Mesenchymal stem cell (in vitro differentiated cells and primary cell): ENCODE data around the gene TSPAN9.
A peak's percentile ranks its signal among the peaks of the same experiment; 100 is the strongest.

Experiments used
- DNase-seq: peaks from one replicate; pipeline ENCODE4 v3.0.0-alpha.2; 2013
- H2AFZ ChIP-seq: one replicate; pipeline ENCODE4 v1.6.1; 2013; ENCODE audit warnings: low read depth, mild to moderate bottlenecking, control low read depth, inconsistent platforms, low read length, moderate library complexity
- H2AK5ac ChIP-seq: 2 replicates; pipeline ENCODE4 v1.6.1; 2013; ENCODE audit warnings: low read length, moderate library complexity, mild to moderate bottlenecking, inconsistent platforms; ENCODE audit not compliant: severe bottlenecking
- H2BK120ac ChIP-seq: one replicate; pipeline ENCODE4 v1.6.1; 2013; ENCODE audit warnings: low read depth, mild to moderate bottlenecking, inconsistent platforms, low read length, moderate library complexity
- H2BK12ac ChIP-seq, 2 experiments: one replicate each; pipeline ENCODE4 v1.6.1; 2013; ENCODE audit warnings: inconsistent platforms in 2 of 2, low read length in 2 of 2, mild to moderate bottlenecking in 2 of 2, moderate library complexity in 2 of 2, control low read depth in 1 of 2
- H2BK15ac ChIP-seq: one replicate; pipeline ENCODE4 v1.6.1; 2013; ENCODE audit warnings: mild to moderate bottlenecking, low read depth, inconsistent platforms; ENCODE audit not compliant: poor library complexity, severe bottlenecking
- H2BK5ac ChIP-seq: 2 replicates; pipeline ENCODE4 v1.6.1; 2013; ENCODE audit warnings: low read depth, mild to moderate bottlenecking, low read length, control low read depth, inconsistent platforms; ENCODE audit not compliant: poor library complexity, severe bottlenecking
- H3K14ac ChIP-seq, 2 experiments: one replicate each; pipeline ENCODE4 v1.6.1; 2013; ENCODE audit warnings: inconsistent platforms in 2 of 2, low read length in 2 of 2, control low read depth in 1 of 2, mild to moderate bottlenecking in 1 of 2, moderate library complexity in 1 of 2
- H3K18ac ChIP-seq, 2 experiments: one replicate each; pipeline ENCODE4 v1.6.1; 2013; ENCODE audit warnings: inconsistent platforms in 2 of 2, low read length in 2 of 2, control low read depth in 1 of 2, low read depth in 1 of 2, mild to moderate bottlenecking in 1 of 2
- H3K23ac ChIP-seq, 2 experiments: one replicate each; pipeline ENCODE4 v1.6.1; 2013; ENCODE audit warnings: inconsistent platforms in 2 of 2, low read length in 2 of 2, mild to moderate bottlenecking in 2 of 2, moderate library complexity in 2 of 2, control low read depth in 1 of 2
- H3K27ac ChIP-seq: 2 replicates; pipeline ENCODE4 v1.5.1; 2013; ENCODE audit warnings: mild to moderate bottlenecking, moderate library complexity, low read length, control low read depth, inconsistent platforms; ENCODE audit not compliant: poor library complexity, severe bottlenecking
- H3K27me3 ChIP-seq, 2 experiments: 2 replicates each; pipeline versions ENCODE4 v1.6.1 to v1.7.0; 2013; ENCODE audit warnings: low read length in 2 of 2, mild to moderate bottlenecking in 2 of 2, moderate library complexity in 2 of 2, control low read depth in 1 of 2, inconsistent platforms in 1 of 2; ENCODE audit not compliant: control insufficient read depth in 1 of 2, insufficient read depth in 1 of 2
- H3K36me3 ChIP-seq, 2 experiments: 2 replicates each; pipeline versions ENCODE4 v1.6.1 to v1.7.0; 2013; ENCODE audit warnings: low read length in 2 of 2, control low read depth in 1 of 2, inconsistent platforms in 1 of 2, low read depth in 1 of 2, mild to moderate bottlenecking in 1 of 2; ENCODE audit not compliant: insufficient read depth in 2 of 2, control insufficient read depth in 1 of 2
- H3K4ac ChIP-seq, 2 experiments: one replicate each; pipeline ENCODE4 v1.6.1; 2013; ENCODE audit warnings: inconsistent platforms in 2 of 2, low read length in 2 of 2, mild to moderate bottlenecking in 2 of 2, moderate library complexity in 2 of 2, control low read depth in 1 of 2, low read depth in 1 of 2
- H3K4me1 ChIP-seq: 2 replicates; pipeline ENCODE4 v1.6.1; 2013; ENCODE audit warnings: low read depth, low read length, control low read depth; ENCODE audit not compliant: control insufficient read depth, insufficient read depth
- H3K4me2 ChIP-seq: 2 replicates; pipeline ENCODE4 v1.6.1; 2013; ENCODE audit warnings: low read length, mild to moderate bottlenecking, inconsistent platforms; ENCODE audit not compliant: poor library complexity, severe bottlenecking
- H3K4me3 ChIP-seq, 2 experiments: 2 replicates each; pipeline versions ENCODE4 v1.5.1 to v1.7.0; 2013; ENCODE audit warnings: low read length in 2 of 2, mild to moderate bottlenecking in 2 of 2, control low read depth in 1 of 2, low read depth in 1 of 2; ENCODE audit not compliant: insufficient read depth in 1 of 2
- H3K79me1 ChIP-seq: replicated peaks from 2 replicates; pipeline ENCODE4 v1.6.1; 2013; ENCODE audit warnings: mild to moderate bottlenecking, control low read depth, low read length, inconsistent platforms; ENCODE audit not compliant: poor library complexity, severe bottlenecking
- H3K9ac ChIP-seq: 2 replicates; pipeline ENCODE4 v1.7.0; 2013; ENCODE audit warnings: mild to moderate bottlenecking, low read length, moderate library complexity
- H3K9me3 ChIP-seq: 2 replicates; pipeline ENCODE4 v1.7.0; 2013; ENCODE audit warnings: mild to moderate bottlenecking, low read length; ENCODE audit not compliant: control insufficient read depth
- H4K8ac ChIP-seq: one replicate; pipeline ENCODE4 v1.6.1; 2013; ENCODE audit warnings: inconsistent platforms, mild to moderate bottlenecking, low read length, moderate library complexity
- H4K91ac ChIP-seq: one replicate; pipeline ENCODE4 v1.6.1; 2013; ENCODE audit warnings: mild to moderate bottlenecking, low read length, inconsistent platforms
- WGBS: methylation state at CpG from one replicate; pipeline ENCODE4 v1.1.7; 2013; ENCODE audit warnings: mixed read lengths; 5-methylcytosine and 5-hydroxymethylcytosine counted together

Gene TSPAN9

DNA sequence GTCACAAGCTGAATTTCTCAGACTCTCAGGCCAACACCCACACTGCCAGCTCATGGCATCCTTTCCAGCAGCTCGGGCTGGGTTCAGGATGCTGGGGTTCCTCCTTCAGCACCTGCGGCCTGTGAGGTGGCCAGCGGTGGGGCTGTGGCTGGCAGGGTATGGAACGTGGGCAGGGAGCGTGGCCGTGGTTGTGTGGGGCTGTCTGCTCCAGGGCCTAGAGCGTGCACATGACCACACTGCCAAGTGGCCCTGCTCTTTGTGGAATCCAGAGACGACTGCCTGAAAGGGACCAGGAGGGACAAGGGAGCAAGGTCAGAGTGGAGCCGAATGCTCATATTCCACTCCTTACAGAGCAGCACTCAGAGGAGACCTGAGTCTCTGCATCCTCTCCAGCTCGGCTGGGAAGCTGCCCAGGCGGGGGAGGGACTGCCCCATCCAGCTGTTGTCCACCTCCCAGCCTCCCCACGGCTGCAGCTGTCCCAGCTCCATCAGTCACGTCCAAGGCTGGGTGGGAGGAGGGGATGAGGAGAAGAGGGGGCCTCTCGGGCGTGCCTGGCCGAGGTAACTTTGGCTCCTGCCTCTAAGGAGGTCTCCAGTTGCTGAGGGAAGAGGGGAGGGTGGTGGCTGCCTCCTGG, 71.3 kb downstream of the TSPAN9 start:
- no peak overlapping the region for H4K8ac ChIP-seq
- 83% methylated on average over 14 of the region's 16 CpGs for WGBS

DNA sequence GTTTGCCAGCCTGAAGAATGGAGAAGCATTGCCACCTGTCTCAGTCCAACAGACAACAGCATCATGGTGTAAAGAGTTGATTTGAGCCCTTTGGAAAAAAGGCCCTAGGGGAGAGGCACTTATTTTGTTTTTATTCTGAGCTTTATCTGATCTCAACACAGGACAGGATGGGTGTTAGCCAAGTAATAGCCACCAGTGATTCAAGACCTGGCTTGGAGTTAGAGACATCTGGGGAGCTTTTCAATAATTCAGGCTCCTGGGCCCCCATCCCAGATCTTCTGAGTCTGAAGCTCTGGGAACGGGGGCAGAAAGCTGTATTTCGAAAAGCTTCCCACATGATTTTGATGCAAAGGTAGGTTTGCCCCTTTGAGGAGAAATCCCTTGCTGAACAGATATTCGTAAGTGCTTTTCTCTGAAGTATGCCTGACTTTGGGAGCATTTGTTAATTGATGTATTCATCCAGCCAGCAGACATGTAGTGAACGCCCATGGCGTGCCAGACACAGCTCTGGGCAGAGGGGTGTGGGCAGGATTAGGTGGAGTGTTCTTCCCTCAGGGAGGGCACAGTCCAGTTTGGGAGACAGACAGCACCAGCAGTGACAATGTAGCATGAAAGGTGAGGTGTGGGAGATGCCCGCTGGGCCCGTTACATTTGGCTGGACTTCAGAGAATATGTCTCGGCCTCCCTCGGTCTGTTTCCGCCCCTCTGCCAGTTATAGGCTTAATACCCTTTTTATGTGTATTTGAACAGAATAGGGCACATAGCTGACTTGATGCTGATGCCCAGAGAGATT, 72.5 kb downstream of the TSPAN9 start:
- Histone ChIP-seq H2AFZ (no peak overlapping the region), H3K4ac (no peak overlapping the region), H2AK5ac (peak overlapping the region; percentile 46), H2BK12ac (peak overlapping the region in 1 of 2 experiments; percentile 38), H3K9ac (no peak overlapping the region), H3K23ac (no peak overlapping the region), H2BK120ac (no peak overlapping the region), H3K4me3 (no peak overlapping the region), H4K91ac (no peak overlapping the region), H3K9me3 (no peaks in the 10 kb centered on the region), H3K27ac (no peak overlapping the region), H2BK5ac (no peak overlapping the region), H3K27me3 (peaks cover 0 to 29% of the 10 kb centered on the region in 2 experiments), H2BK15ac (no peak overlapping the region), H3K79me1 (peaks cover 41% of the 10 kb centered on the region), H4K8ac (peak overlapping the region; percentile 58), H3K36me3 (peaks cover 0 to 14% of the 10 kb centered on the region in 2 experiments), H3K4me1 (peaks cover 38% of the 10 kb centered on the region), H3K4me2 (no peak overlapping the region), H3K18ac (no peak overlapping the region), H3K14ac (no peak overlapping the region)
- 98% methylated on average over 10 of the region's 10 CpGs for WGBS
- no peak for DNase-seq

More for the DNA sequence above, 71.3 kb downstream of the TSPAN9 start:
- Histone ChIP-seq H3K36me3 (peaks cover 0 to 17% of the 10 kb centered on the region in 2 experiments), H3K27me3 (peaks cover 0 to 32% of the 10 kb centered on the region in 2 experiments), H3K9me3 (no peaks in the 10 kb centered on the region), H3K9ac (no peak overlapping the region), H3K4me2 (no peak overlapping the region), H3K4me3 (no peak overlapping the region), H3K4me1 (peaks cover 38% of the 10 kb centered on the region), H3K4ac (no peak overlapping the region), H3K79me1 (peaks cover 49% of the 10 kb centered on the region), H3K18ac (peak overlapping the region in 1 of 2 experiments; percentile 46), H2BK120ac (no peak overlapping the region), H3K14ac (peak overlapping the region in 1 of 2 experiments; percentile 87), H3K23ac (no peak overlapping the region), H3K27ac (no peak overlapping the region), H2AFZ (no peak overlapping the region), H2BK12ac (peak overlapping the region in 1 of 2 experiments; percentile 11), H2AK5ac (peak overlapping the region; percentile 24), H2BK15ac (no peak overlapping the region), H4K91ac (no peak overlapping the region), H2BK5ac (no peak overlapping the region)
- no peak for DNase-seq

DNA sequence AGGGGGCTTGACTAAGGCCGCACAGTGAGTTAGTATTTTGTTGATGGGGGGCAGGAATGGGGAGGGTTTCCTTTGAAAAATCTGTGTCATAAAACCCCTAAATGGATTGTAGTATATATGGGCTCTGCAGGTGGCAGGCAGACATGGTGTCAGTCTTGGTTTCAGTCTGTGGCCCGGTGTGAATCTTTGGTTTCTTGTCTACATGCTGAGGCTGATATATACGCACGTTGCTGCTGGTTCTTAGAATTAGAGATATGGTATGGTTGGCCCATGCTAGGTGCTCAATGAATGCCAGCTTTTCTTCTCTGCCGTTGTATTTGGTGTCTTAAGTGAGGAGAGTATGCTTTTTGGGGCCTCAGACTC, 73.1 kb downstream of the TSPAN9 start:
- no peak for DNase-seq
- Histone ChIP-seq H2BK15ac (peak overlapping the region; percentile 49), H3K23ac (no peak overlapping the region), H3K14ac (no peak overlapping the region), H2AK5ac (peak overlapping the region; percentile 46), H2AFZ (no peak overlapping the region), H2BK120ac (no peak overlapping the region), H3K9ac (no peak overlapping the region), H3K4me3 (no peak overlapping the region), H2BK12ac (peak overlapping the region in 1 of 2 experiments; percentile 38), H3K36me3 (peaks cover 0 to 11% of the 10 kb centered on the region in 2 experiments), H4K91ac (no peak overlapping the region), H2BK5ac (no peak overlapping the region), H3K79me1 (peaks cover 40% of the 10 kb centered on the region), H3K27me3 (peaks cover 0 to 25% of the 10 kb centered on the region in 2 experiments), H3K4me2 (no peak overlapping the region), H3K4me1 (peaks cover 38% of the 10 kb centered on the region), H3K27ac (peak overlapping the region; percentile 38), H3K4ac (no peak overlapping the region), H3K9me3 (no peaks in the 10 kb centered on the region), H4K8ac (no peak overlapping the region), H3K18ac (peak overlapping the region; percentile 5 to 16)
- 95% methylated on average over 5 of the region's 5 CpGs for WGBS
